Panc1 (cell line): ENCODE data around the gene TNFAIP8L3. TPM values are rescaled to one million over a fixed set of nuclear protein-coding genes. Genes with fewer than 3 reads are reported as not detected.

Source experiments
- ATAC-seq: fragments of 200-7000 bp; cut with Tn5 transposase; 2 replicates; pipeline ENCODE4 v1.9.1; 2020; ENCODE audit warnings: mild to moderate bottlenecking, moderate library complexity
- BruUV-seq: library from RNA; stranded (reverse); fragments of 400-500 nt; replicated peaks from 2 replicates; lab custom pipeline; 2021; lab: Mats Ljungman, UMichigan
- CTCF ChIA-PET: fragments of 300-600 bp; sonication (Branson Sonifier 250); formaldehyde crosslinking; loops from one replicate; lab custom pipeline; 2022; ENCODE audit warnings: antibody characterized with exemption; lab: Charles Lee
- POLR2A ChIA-PET: fragments of 300-600 bp; sonication (Branson Sonifier 250); formaldehyde crosslinking; loops from one replicate; lab custom pipeline; 2022; ENCODE audit warnings: antibody characterized with exemption; lab: Charles Lee
- DNase-seq: peaks from one replicate; pipeline ENCODE4 v3.0.0-alpha.2; 2010; ENCODE audit warnings: low read depth, low spot score
- H3K27ac ChIP-seq: 2 replicates; pipeline ENCODE4 v1.5.1; 2011; ENCODE audit warnings: mild to moderate bottlenecking, low read length, inconsistent platforms
- H3K27me3 ChIP-seq: fragments of 200-500 bp; sonication (Bioruptor generic); 2 replicates; pipeline ENCODE4 v1.6.0; 2014; ENCODE audit warnings: low read length, inconsistent platforms; ENCODE audit not compliant: control insufficient read depth, insufficient read depth
- H3K36me3 ChIP-seq: fragments of 200-500 bp; sonication (Bioruptor generic); 2 replicates; pipeline ENCODE4 v1.5.1; 2014; ENCODE audit warnings: inconsistent platforms, mild to moderate bottlenecking, low read length, moderate library complexity; ENCODE audit not compliant: control insufficient read depth, insufficient read depth
- H3K4me1 ChIP-seq: 2 replicates; pipeline ENCODE4 v1.5.1; 2011; ENCODE audit warnings: inconsistent platforms, mild to moderate bottlenecking, low read length, moderate library complexity; ENCODE audit not compliant: control insufficient read depth, insufficient read depth
- H3K4me3 ChIP-seq, 2 experiments: 2 replicates each; pipeline ENCODE4 v1.5.1; 2011 to 2012; ENCODE audit warnings: low read depth in 2 of 2, low read length in 2 of 2, mild to moderate bottlenecking in 2 of 2, inconsistent platforms in 1 of 2, moderate library complexity in 1 of 2
- H3K9me3 ChIP-seq: fragments of 200-500 bp; sonication (Bioruptor generic); 2 replicates; pipeline ENCODE4 v1.5.1; 2014; ENCODE audit warnings: low read depth, mild to moderate bottlenecking, inconsistent platforms, low read length, moderate library complexity; ENCODE audit not compliant: control insufficient read depth, insufficient read depth
- CTCF ChIP-seq: fragments of 450-650 bp; IDR thresholded peaks from 2 replicates; pipeline ENCODE4 v1.5.1; 2017; ENCODE audit warnings: mild to moderate bottlenecking
- POLR2AphosphoS5 ChIP-seq: IDR thresholded peaks from 2 replicates; pipeline ENCODE4 v1.6.1; 2012; ENCODE audit warnings: mild to moderate bottlenecking, low read depth, low read length, moderate library complexity
- REST ChIP-seq, 2 experiments: IDR thresholded peaks; 2 replicates each; pipeline ENCODE4 v1.6.1; 2011 to 2012; ENCODE audit warnings: low read depth in 2 of 2, control low read depth in 1 of 2, low read length in 1 of 2, mild to moderate bottlenecking in 1 of 2, moderate library complexity in 1 of 2; ENCODE audit not compliant: insufficient read depth in 1 of 2
- SIN3A ChIP-seq: IDR thresholded peaks from 2 replicates; pipeline ENCODE4 v1.6.1; 2012; ENCODE audit warnings: low read depth, mild to moderate bottlenecking, low read length, moderate library complexity, borderline replicate concordance; ENCODE audit not compliant: insufficient read depth
- TCF7L2 ChIP-seq: IDR thresholded peaks from 2 replicates; pipeline ENCODE4 v1.6.1; 2011; ENCODE audit warnings: mild to moderate bottlenecking, low read depth, low read length, inconsistent platforms
- in situ Hi-C: cut with HindIII; loops from 2 replicates; pipeline ENCODE4 v1.10.0; 2016; ENCODE audit warnings: low sequenced_read_pairs, low pct_unique_long_range_greater_than_20kb
- intact Hi-C: fragments of 100-400 bp; cut with micrococcal nuclease; formaldehyde crosslinking; loops from one replicate; pipeline ENCODE4 v1.10.0; 2022; ENCODE audit not compliant: unreplicated experiment
- total RNA-seq: library from RNA; stranded (reverse); gene quantifications from one replicate; pipeline ENCODE4 v1.2.1, GENCODE V29; 2021; ENCODE audit not compliant: unreplicated experiment

Gene TNFAIP8L3
- total RNA-seq, 1 experiment from 2014 or later, result 1.0 TPM

DNA sequence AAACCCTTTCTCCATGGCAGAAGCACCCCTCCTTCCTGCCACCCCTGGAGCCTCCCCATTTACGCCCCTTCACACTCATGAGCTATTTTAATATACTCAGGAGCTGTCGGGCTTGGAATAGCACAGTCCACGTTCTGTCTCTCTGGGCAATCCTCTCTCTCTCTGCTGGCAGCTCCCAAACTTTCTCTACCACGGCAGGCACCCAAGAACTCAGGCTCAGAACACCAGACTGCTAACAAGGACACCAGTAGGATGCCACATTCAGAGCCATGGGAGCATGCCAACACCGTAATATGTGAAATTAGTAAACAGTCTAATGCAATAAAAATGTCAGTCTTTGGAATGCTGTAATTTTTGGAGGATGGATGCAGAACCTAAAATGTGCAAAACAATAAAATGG lies 19.3 kb downstream of the TNFAIP8L3 start:
- TF ChIP-seq SIN3A (no peak), TCF7L2 (no peak), CTCF (no peak), POLR2AphosphoS5 (no peak), REST (IDR thresholded peaks at IDR 0.05; ENCODE audit: insufficient read depth in 1 of 2, low read depth in 2 of 2, low read length in 1 of 2) (no peak)
- in situ Hi-C loops, result no loop called here
- Histone ChIP-seq H3K27ac (no peak overlapping the region), H3K4me1 (no peaks in the 10 kb centered on the region), H3K4me3 (no peak overlapping the region), H3K9me3 (no peaks in the 10 kb centered on the region), H3K36me3 (no peaks in the 10 kb centered on the region), H3K27me3 (no peaks in the 10 kb centered on the region)
- ChIA-PET CTCF (no interaction called here), POLR2A (interaction anchor here (0.6 kb wide), 1 partner anchor 263 kb away, joined by 4 read pairs; no protein-coding TSS in a partner anchor)
- no TSS peak for BruUV-seq
- ATAC-seq, result no peak
- no peak for DNase-seq
- intact Hi-C loops, result no loop called here

DNA sequence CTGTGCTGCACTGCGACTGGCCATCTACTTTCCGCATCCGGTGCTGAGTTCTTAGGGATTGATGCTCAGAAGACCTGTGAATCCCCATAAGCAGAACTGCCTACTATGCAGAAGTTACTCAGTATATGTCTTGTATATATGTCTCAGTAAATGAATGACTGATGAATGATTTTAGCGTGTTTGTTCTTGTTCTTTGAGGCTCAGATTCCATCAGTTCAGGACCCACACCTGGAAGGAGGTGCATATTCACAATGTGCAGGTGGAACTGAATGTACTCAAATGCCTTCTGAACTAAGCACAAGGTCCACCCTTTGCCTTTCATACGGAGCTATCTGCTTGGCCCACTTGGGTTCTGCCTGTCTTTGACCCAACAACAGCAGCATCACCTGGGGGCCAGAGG lies 19.8 kb downstream of the TNFAIP8L3 start:
- no peak for ATAC-seq
- no peaks in the 10 kb centered on the region for H3K4me1 ChIP-seq
- POLR2A ChIA-PET, result no interaction called here
- no peak overlapping the region for H3K4me3 ChIP-seq
- no peak overlapping the region for H3K27ac ChIP-seq
- H3K27me3 ChIP-seq, result no peaks in the 10 kb centered on the region
- CTCF ChIA-PET, result no interaction called here
- no peaks in the 10 kb centered on the region for H3K9me3 ChIP-seq
- in situ Hi-C loops, result no loop called here
- DNase-seq, result no peak
- intact Hi-C loops, result no loop called here
- no peak for TF ChIP-seq REST (IDR thresholded peaks at IDR 0.05; ENCODE audit: insufficient read depth in 1 of 2, low read depth in 2 of 2, low read length in 1 of 2)
- no peak for TF ChIP-seq TCF7L2
- no peaks in the 10 kb centered on the region for H3K36me3 ChIP-seq
- no TSS peak for BruUV-seq
